Fibroblast of lung (primary cell): Measurements from ENCODE around the gene GRIK4. TPM values are rescaled to one million over a fixed set of nuclear protein-coding genes. Genes with fewer than 3 reads are reported as not detected.

Experiments
- DNase-seq, 2 donors: peaks; one replicate each; pipeline versions ENCODE4 v3.0.0 to v3.0.0-alpha.2; 2010; ENCODE audit warnings: low read depth in 2 of 2
- H2AFZ ChIP-seq: 2 replicates; pipeline ENCODE4 v1.5.1; 2012; ENCODE audit warnings: low read length, control low read depth, inconsistent platforms
- H3K27ac ChIP-seq: 2 replicates; pipeline ENCODE4 v1.5.1; 2011; ENCODE audit warnings: low read length, control low read depth; ENCODE audit not compliant: insufficient read depth
- H3K27me3 ChIP-seq: 2 replicates; pipeline ENCODE4 v1.5.1; 2011; ENCODE audit warnings: mild to moderate bottlenecking, low read length; ENCODE audit not compliant: control insufficient read depth, insufficient read depth
- H3K36me3 ChIP-seq: 2 replicates; pipeline ENCODE4 v1.5.1; 2011; ENCODE audit warnings: low read length; ENCODE audit not compliant: control insufficient read depth, insufficient read depth
- H3K4me1 ChIP-seq: 2 replicates; pipeline ENCODE4 v1.5.1; 2011; ENCODE audit warnings: low read length; ENCODE audit not compliant: control insufficient read depth, insufficient read depth; ENCODE audit errors: extremely low read depth
- H3K4me2 ChIP-seq: 2 replicates; pipeline ENCODE4 v1.5.1; 2011; ENCODE audit warnings: low read length, control low read depth; ENCODE audit not compliant: insufficient read depth; ENCODE audit errors: extremely low read depth
- H3K4me3 ChIP-seq, 4 experiments: fragments of 200-600 bp in 1 of 4; sonication (generic) in 1 of 4; replicated peaks in 1 of 4; 2 replicates each; pipeline ENCODE4 v1.5.1; 2011 to 2016; ENCODE audit warnings: low read length in 4 of 4, low read depth in 3 of 4, mild to moderate bottlenecking in 3 of 4, control low read depth in 2 of 4, inconsistent platforms in 1 of 4, mixed read lengths in 1 of 4; ENCODE audit not compliant: insufficient read depth in 1 of 4; ENCODE audit errors: control extremely low read depth in 1 of 4
- H3K79me2 ChIP-seq: 2 replicates; pipeline ENCODE4 v1.5.1; 2012; ENCODE audit warnings: mild to moderate bottlenecking, low read length, inconsistent platforms; ENCODE audit not compliant: control insufficient read depth, insufficient read depth
- H3K9ac ChIP-seq: 2 replicates; pipeline ENCODE4 v1.5.1; 2011; ENCODE audit warnings: mild to moderate bottlenecking, low read length, control low read depth; ENCODE audit not compliant: insufficient read depth
- H3K9me3 ChIP-seq: 2 replicates; pipeline ENCODE4 v1.5.1; 2012; ENCODE audit warnings: low read depth, low read length; ENCODE audit not compliant: control insufficient read depth, insufficient read depth
- H4K20me1 ChIP-seq: 2 replicates; pipeline ENCODE4 v1.5.1; 2011; ENCODE audit warnings: low read length; ENCODE audit not compliant: control insufficient read depth, insufficient read depth; ENCODE audit errors: extremely low read depth
- CTCF ChIP-seq, 2 donors: IDR thresholded peaks in 1 of 2; conservative IDR thresholded peaks in 1 of 2; 1 replicate in 1 of 2; 2 replicates in 1 of 2; pipeline ENCODE4 v1.5.1; 2011 to 2012; ENCODE audit warnings: low read length in 2 of 2, control low read depth in 1 of 2, inconsistent platforms in 1 of 2, low read depth in 1 of 2, mild to moderate bottlenecking in 1 of 2
- EZH2 ChIP-seq: IDR thresholded peaks from 2 replicates; pipeline ENCODE4 v1.5.1; 2012; ENCODE audit warnings: low read length, control low read depth, mild to moderate bottlenecking; ENCODE audit errors: missing control alignments
- polyA plus RNA-seq, 2 donors: library from polyadenylated mRNA; depleted of rRNA in 1 of 2; stranded (reverse) in 1 of 2; unstranded in 1 of 2; fragments of >200 nt; gene quantifications; 2 replicates each; pipeline ENCODE4 v1.2.1, GENCODE V29; 2011 to 2012; ENCODE audit warnings: missing spikeins in 1 of 2
- total RNA-seq: library from RNA; depleted of rRNA; stranded (reverse); fragments of >200 nt; gene quantifications from 2 replicates; pipeline ENCODE4 v1.2.1, GENCODE V29; 2014

The GRIK4 gene
- total and polyA plus RNA-seq, 2 donors (not counting 1 experiment from before 2014, with no cell fraction given) = 0.17 to 1.5 TPM

GRCh38 chr11:120828847-120829246 lies 317.3 kb downstream of the GRIK4 start:
- Histone ChIP-seq H3K4me2 (no peak overlapping the region), H3K4me3 (no peak overlapping the region), H3K4me1 (no peaks in the 10 kb centered on the region), H3K36me3 (no peaks in the 10 kb centered on the region), H2AFZ (no peak overlapping the region), H3K9me3 (no peaks in the 10 kb centered on the region), H4K20me1 (no peaks in the 10 kb centered on the region), H3K27ac (no peak overlapping the region), H3K79me2 (no peaks in the 10 kb centered on the region), H3K27me3 (peaks cover 4% of the 10 kb centered on the region), H3K9ac (no peak overlapping the region)
- TF ChIP-seq EZH2 = no peak
- TF ChIP-seq CTCF (conservative IDR thresholded peaks at IDR 0.05 in 1 of 2, IDR thresholded peaks at IDR 0.05 in 1 of 2; ENCODE audit: low read depth in 1 of 2, low read length in 2 of 2) = no peak
- no peak for DNase-seq

GRCh38 chr11:120830085-120830620 lies 318.6 kb downstream of the GRIK4 start:
- TF ChIP-seq EZH2 (no peak), CTCF (conservative IDR thresholded peaks at IDR 0.05 in 1 of 2, IDR thresholded peaks at IDR 0.05 in 1 of 2; ENCODE audit: low read depth in 1 of 2, low read length in 2 of 2) (no peak)
- no peak for DNase-seq
- Histone ChIP-seq H3K4me1 (no peaks in the 10 kb centered on the region), H3K79me2 (no peaks in the 10 kb centered on the region), H3K4me3 (no peak overlapping the region), H3K9me3 (no peaks in the 10 kb centered on the region), H3K27me3 (peaks cover 4% of the 10 kb centered on the region), H3K9ac (no peak overlapping the region), H3K27ac (no peak overlapping the region), H4K20me1 (no peaks in the 10 kb centered on the region), H2AFZ (no peak overlapping the region), H3K4me2 (no peak overlapping the region), H3K36me3 (no peaks in the 10 kb centered on the region)

- H3K9me3 ChIP-seq = no peaks in the 10 kb centered on the region
- peaks cover 4% of the 10 kb centered on the region for H3K27me3 ChIP-seq
- H3K79me2 ChIP-seq = no peaks in the 10 kb centered on the region
- H3K4me1 ChIP-seq = no peaks in the 10 kb centered on the region
- H4K20me1 ChIP-seq = no peaks in the 10 kb centered on the region
- no peaks in the 10 kb centered on the region for H3K36me3 ChIP-seq
- TF ChIP-seq CTCF (conservative IDR thresholded peaks at IDR 0.05 in 1 of 2, IDR thresholded peaks at IDR 0.05 in 1 of 2; ENCODE audit: low read depth in 1 of 2, low read length in 2 of 2) (no peak), EZH2 (no peak)
- no peak overlapping the region for H3K27ac ChIP-seq
- H2AFZ ChIP-seq = no peak overlapping the region
- no peak overlapping the region for H3K4me3 ChIP-seq
- H3K4me2 ChIP-seq = no peak overlapping the region
- no peak overlapping the region for H3K9ac ChIP-seq
- DNase-seq = peak in 1 of 2 donors; percentile 7
These were observed 321.1 kb downstream of the GRIK4 start for GRCh38 chr11:120832481-120833238.
